ENCODE results near the gene ZKSCAN1.

Gene ZKSCAN1

GRCh38 chr7:100081535-100082102 lies 66.2 kb downstream of the ZKSCAN1 start, which contains the start of gene ZNF3:
TSS of gene ZNF3 (minus strand) at chr7:100081723. CDS start at chr7:100077357, 4,366 bp downstream.
- peak; percentile 100 for DNase-seq (ENCODE audit: low spot score)

GRCh38 chr7:100082978-100083377 lies 67.6 kb downstream of the ZKSCAN1 start:
- no peak for DNase-seq (ENCODE audit: low spot score)

- DNase-seq (ENCODE audit: low spot score) = no peak
Measured at GRCh38 chr7:100085515-100085914, 70.1 kb downstream of the ZKSCAN1 start.

GRCh38 chr7:100087055-100087750 lies 71.8 kb downstream of the ZKSCAN1 start:
- DNase-seq (ENCODE audit: low spot score) = peak; percentile 51

- DNase-seq (ENCODE audit: low spot score) = no peak
Measured at GRCh38 chr7:100088095-100088620, 72.8 kb downstream of the ZKSCAN1 start.

- peak; percentile 83 for DNase-seq (ENCODE audit: low spot score)
Measured at GRCh38 chr7:100088621-100089457, 73.4 kb downstream of the ZKSCAN1 start, which contains the start of gene COPS6. TSS of gene COPS6 (plus strand) at chr7:100088969. CDS start at chr7:100088991, 22 bp downstream.

GRCh38 chr7:100089458-100090196 lies 74.2 kb downstream of the ZKSCAN1 start:
- DNase-seq (ENCODE audit: low spot score) = no peak

GRCh38 chr7:100090527-100091410 lies 75.4 kb downstream of the ZKSCAN1 start:
- no peak for DNase-seq (ENCODE audit: low spot score)
